Thoracic aorta (tissue), 2 donors: Measurements from ENCODE around the gene DLX3. TPM values are rescaled to one million over a fixed set of nuclear protein-coding genes. Genes with fewer than 3 reads are reported as not detected.

Source experiments
- ATAC-seq: fragments of 150-250 bp; one replicate; pipeline ENCODE4 v1.8.0; 2017; ENCODE audit warnings: low read depth; ENCODE audit not compliant: insufficient number of reproducible peaks, low FRiP score
- DNase-seq: peaks from one replicate; pipeline ENCODE4 v3.0.0-alpha.2; 2020; ENCODE audit warnings: low spot score
- H3K27ac ChIP-seq, 2 donors: fragments of 200-600 bp; sonication (generic); 1 replicate in 1 of 2; 2 replicates in 1 of 2; pipeline ENCODE4 v1.5.1; 2016; ENCODE audit warnings: mild to moderate bottlenecking in 2 of 2, moderate library complexity in 2 of 2
- H3K27me3 ChIP-seq: fragments of 200-600 bp; sonication (generic); replicated peaks from 2 replicates; pipeline ENCODE4 v1.6.0; 2016; ENCODE audit warnings: mild to moderate bottlenecking; ENCODE audit not compliant: insufficient read depth
- H3K36me3 ChIP-seq: fragments of 200-600 bp; sonication (generic); one replicate; pipeline ENCODE4 v1.5.1; 2016
- H3K4me1 ChIP-seq, 2 donors: fragments of 200-600 bp; sonication (generic); 1 replicate in 1 of 2; 2 replicates in 1 of 2; pipeline versions ENCODE4 v1.5.1 to v1.6.0; 2016; ENCODE audit warnings: low read depth in 2 of 2, mild to moderate bottlenecking in 1 of 2; ENCODE audit not compliant: control insufficient read depth in 1 of 2
- H3K4me3 ChIP-seq: fragments of 200-600 bp; sonication (generic); 2 replicates; pipeline ENCODE4 v1.5.1; 2016; ENCODE audit warnings: mild to moderate bottlenecking
- H3K9me3 ChIP-seq: fragments of 200-600 bp; sonication (generic); 2 replicates; pipeline ENCODE4 v1.5.1; 2016
- total RNA-seq, 2 donors: library from RNA; depleted of rRNA; stranded (reverse); fragments of >200 nt; gene quantifications; one replicate each; pipeline versions ENCODE4 v1.1.0 to v1.2.3, GENCODE V29; 2016
- TF ChIP-seq, protein P1 (sequence below): fragments of 200-600 bp; sonication (generic); IDR thresholded peaks from one replicate; pipeline ENCODE4 v1.5.1; 2019; ENCODE audit warnings: antibody characterized with exemption

Gene DLX3
- total RNA-seq, 2 donors from 2014 or later, result 0.54 TPM; not detected in 1

DNA sequence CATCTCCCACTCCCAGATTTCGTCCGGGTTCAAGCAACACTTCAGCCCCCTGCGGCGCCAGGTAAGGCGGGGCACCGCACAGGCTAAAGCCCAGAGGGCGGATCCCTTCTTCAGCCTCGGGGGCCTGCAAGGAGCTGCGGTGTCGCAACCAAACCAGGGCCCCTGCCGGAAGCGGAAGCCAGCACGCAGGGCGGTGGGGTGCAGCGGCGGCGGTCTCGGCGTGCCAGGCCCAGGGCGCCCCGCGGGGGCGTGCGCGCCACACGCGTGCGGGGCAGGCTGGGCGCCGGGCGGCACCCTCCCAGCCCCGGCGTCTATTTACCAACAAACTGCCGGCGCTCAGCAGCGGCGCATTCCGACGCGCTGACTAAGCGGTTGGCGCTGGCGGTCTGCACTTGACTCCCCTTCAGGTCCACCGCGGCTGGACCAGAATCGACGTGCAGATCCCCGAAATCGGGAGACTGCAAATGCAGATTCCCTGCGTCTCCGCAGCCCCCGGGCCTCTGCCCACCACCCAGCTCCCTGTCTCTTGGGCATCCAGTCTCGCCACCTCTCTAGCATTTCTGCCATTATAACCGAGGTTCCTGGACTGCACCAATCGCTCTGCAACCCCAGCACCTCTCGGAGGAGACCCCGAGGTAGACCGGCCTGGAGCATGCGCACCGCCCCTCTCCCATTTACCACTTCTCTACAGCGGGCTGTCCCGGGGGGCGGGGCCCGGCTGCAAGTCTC lies 26.5 kb downstream of the DLX3 start:
- Histone ChIP-seq H3K4me3 (peak overlapping the region; percentile 70), H3K4me1 (peaks cover 18 to 46% of the 10 kb centered on the region in 2 donors), H3K27me3 (peaks cover 59% of the 10 kb centered on the region), H3K36me3 (no peaks in the 10 kb centered on the region), H3K9me3 (no peaks in the 10 kb centered on the region), H3K27ac (no peak overlapping the region)
- TF ChIP-seq, protein P1, sequence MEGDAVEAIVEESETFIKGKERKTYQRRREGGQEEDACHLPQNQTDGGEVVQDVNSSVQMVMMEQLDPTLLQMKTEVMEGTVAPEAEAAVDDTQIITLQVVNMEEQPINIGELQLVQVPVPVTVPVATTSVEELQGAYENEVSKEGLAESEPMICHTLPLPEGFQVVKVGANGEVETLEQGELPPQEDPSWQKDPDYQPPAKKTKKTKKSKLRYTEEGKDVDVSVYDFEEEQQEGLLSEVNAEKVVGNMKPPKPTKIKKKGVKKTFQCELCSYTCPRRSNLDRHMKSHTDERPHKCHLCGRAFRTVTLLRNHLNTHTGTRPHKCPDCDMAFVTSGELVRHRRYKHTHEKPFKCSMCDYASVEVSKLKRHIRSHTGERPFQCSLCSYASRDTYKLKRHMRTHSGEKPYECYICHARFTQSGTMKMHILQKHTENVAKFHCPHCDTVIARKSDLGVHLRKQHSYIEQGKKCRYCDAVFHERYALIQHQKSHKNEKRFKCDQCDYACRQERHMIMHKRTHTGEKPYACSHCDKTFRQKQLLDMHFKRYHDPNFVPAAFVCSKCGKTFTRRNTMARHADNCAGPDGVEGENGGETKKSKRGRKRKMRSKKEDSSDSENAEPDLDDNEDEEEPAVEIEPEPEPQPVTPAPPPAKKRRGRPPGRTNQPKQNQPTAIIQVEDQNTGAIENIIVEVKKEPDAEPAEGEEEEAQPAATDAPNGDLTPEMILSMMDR, result no peak
- no peak for DNase-seq
- ATAC-seq, result no peak

DNA sequence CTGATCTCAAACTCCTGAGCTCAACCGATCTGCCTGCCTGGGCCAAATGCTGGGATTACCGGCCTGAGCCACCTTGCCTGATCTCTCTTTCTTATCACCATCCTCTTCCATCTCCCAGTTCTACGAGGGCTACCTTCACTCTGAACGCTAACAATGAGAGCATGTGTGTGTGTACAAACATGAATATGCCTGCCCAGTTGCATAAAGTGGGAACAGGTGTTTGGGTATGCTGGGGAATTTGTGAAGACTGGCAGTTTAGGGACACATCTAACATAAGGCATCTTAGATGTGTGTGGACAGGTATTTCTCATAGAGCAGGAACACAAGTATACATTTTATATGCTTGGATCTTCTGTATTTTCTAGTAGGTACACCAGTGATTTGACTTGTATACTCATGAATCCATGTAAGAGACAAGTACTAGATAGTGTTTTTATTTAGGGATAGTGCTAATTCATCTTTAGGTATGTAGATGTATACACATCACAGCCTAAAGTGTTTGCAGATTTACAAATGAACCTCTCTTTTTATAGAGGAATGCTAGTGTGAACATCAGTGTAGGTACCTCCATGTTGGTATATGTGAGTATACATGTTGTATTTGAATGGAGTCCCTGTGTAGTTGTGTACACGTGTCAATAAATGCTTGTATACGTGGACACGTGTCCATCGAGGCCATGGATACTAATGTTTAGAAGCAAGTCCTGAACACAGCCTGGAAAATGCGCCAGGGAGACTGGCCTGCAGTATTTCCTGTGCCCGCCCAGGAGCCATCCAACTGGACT lies 27.2 kb downstream of the DLX3 start:
- Histone ChIP-seq H3K4me3 (peak overlapping the region; percentile 70), H3K36me3 (no peaks in the 10 kb centered on the region), H3K4me1 (peaks cover 18 to 49% of the 10 kb centered on the region in 2 donors), H3K9me3 (no peaks in the 10 kb centered on the region), H3K27ac (no peak overlapping the region), H3K27me3 (peaks cover 60% of the 10 kb centered on the region)
- TF ChIP-seq, protein P1, result no peak
- DNase-seq (no peak), ATAC-seq (no peak)

DNA sequence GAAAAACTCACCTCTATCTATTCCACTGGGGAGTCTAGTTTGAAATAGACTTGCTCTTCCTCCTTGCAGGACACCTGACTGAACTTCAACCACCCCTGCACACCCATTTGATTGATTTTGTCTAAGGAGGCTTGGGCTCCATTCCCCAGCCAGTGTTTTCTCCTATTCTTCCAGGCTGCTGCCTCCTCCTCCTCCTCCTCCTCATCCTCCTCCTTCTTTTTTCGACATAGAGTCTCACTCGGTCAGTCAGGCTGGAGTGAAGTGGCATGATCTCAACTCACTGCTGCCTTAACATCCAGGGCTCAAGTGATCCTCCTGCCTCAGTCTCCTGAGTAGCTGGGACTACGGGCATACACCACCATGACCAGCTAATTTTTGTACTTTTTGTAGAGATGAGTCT lies 27.8 kb downstream of the DLX3 start:
- no peak overlapping the region for H3K27ac ChIP-seq
- ATAC-seq (no peak), DNase-seq (no peak)
- H3K36me3 ChIP-seq, result no peaks in the 10 kb centered on the region
- H3K4me3 ChIP-seq, result no peak overlapping the region
- no peaks in the 10 kb centered on the region for H3K9me3 ChIP-seq
- peaks cover 61% of the 10 kb centered on the region for H3K27me3 ChIP-seq
- peaks cover 17 to 44% of the 10 kb centered on the region in 2 donors for H3K4me1 ChIP-seq
- TF ChIP-seq, protein P1, result no peak

DNA sequence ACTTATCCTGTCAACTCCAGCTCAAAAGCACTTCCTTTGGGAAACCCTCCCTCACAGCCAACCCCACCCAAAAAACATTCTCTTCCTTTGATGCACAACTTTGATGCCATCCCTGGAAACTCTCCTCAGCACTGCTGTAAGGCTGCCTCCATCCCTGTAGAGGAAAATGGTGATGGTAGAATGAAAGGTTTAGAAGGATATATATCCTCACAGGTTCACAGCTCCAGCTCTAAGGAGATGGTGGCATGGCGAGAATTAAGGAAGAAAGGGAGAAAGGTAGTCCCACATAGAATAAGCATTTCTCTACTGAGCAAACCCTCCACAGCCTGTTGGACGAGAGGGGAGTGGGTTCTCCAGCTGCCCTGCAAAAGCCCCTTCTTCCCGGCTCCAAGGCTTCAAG lies 28.3 kb downstream of the DLX3 start:
- peaks cover 14 to 40% of the 10 kb centered on the region in 2 donors for H3K4me1 ChIP-seq
- H3K9me3 ChIP-seq, result no peaks in the 10 kb centered on the region
- ATAC-seq, result no peak
- no peak overlapping the region for H3K4me3 ChIP-seq
- H3K27ac ChIP-seq, result no peak overlapping the region
- no peaks in the 10 kb centered on the region for H3K36me3 ChIP-seq
- DNase-seq, result no peak
- TF ChIP-seq, protein P1, result no peak
- peaks cover 61% of the 10 kb centered on the region for H3K27me3 ChIP-seq

DNA sequence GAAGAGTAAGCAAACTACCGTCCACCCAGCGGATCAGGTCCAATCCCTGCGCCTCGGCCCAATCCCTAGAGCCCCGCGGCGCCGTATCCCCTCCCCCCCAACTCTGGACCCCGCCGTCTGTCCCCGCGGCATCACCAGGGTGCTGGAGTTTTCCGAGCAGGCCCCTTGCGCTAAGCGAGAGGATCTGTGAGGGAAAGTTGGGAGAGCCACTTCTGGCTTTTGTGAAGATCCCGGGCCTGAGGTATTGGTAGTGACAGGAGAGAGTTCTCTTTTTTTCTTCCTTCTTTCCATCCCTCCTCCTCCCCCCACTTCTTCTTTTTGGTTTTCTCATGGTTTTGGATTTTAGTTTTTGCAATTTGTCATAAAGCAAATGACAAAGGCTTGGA lies 29.5 kb downstream of the DLX3 start:
- TF ChIP-seq, protein P1, result no peak
- H3K4me1 ChIP-seq, result peaks cover 14 to 36% of the 10 kb centered on the region in 2 donors
- no peaks in the 10 kb centered on the region for H3K36me3 ChIP-seq
- DNase-seq (no peak), ATAC-seq (no peak)
- H3K27me3 ChIP-seq, result peaks cover 49% of the 10 kb centered on the region
- H3K4me3 ChIP-seq, result no peak overlapping the region
- no peak overlapping the region for H3K27ac ChIP-seq
- no peaks in the 10 kb centered on the region for H3K9me3 ChIP-seq
